Neural progenitor cell (in vitro differentiated cells): Measurements from ENCODE around the gene EIF2S3.

Experiments
- CTCF ChIP-seq: fragments of 200-600 bp; sonication (generic); IDR thresholded peaks from 2 replicates; pipeline ENCODE4 v1.5.1; 2017; ENCODE audit warnings: antibody characterized with exemption, mild to moderate bottlenecking
- EZH2 ChIP-seq: fragments of 200-600 bp; sonication (generic); IDR thresholded peaks from 2 replicates; pipeline ENCODE4 v1.6.1; 2017; ENCODE audit warnings: antibody characterized with exemption, mild to moderate bottlenecking, moderate library complexity
- EZH2phosphoT487 ChIP-seq: fragments of 200-600 bp; sonication (generic); IDR thresholded peaks from 2 replicates; pipeline ENCODE4 v1.6.1; 2017; ENCODE audit warnings: antibody characterized with exemption

GRCh38 chrX:24100713-24101112, 46.0 kb downstream of the EIF2S3 start:
- TF ChIP-seq EZH2phosphoT487 (no peak), CTCF (no peak), EZH2 (no peak)
